Uterus (tissue), 4 donors: ENCODE measurements around the gene CBX2. TPM values are rescaled to one million over a fixed set of nuclear protein-coding genes. Genes with fewer than 3 reads are reported as not detected.
"Not testable (repeated sequence)": the region's sequence is repeated elsewhere in the genome, so short reads cannot be mapped to it uniquely, and the experiment has no call there.

Source experiments
- DNase-seq, 2 donors: peaks; one replicate each; pipeline ENCODE4 v3.0.0-alpha.2; 2019 to 2020
- H3K27ac ChIP-seq, 2 donors: fragments of 200-600 bp; sonication (generic); 1 replicate in 1 of 2; 2 replicates in 1 of 2; pipeline ENCODE4 v1.5.1; 2016 to 2018
- H3K27me3 ChIP-seq, 2 donors: fragments of 200-600 bp; sonication (generic); one replicate each; pipeline ENCODE4 v1.5.1; 2018 to 2019; ENCODE audit warnings: control low read depth in 1 of 2
- H3K36me3 ChIP-seq, 2 donors: fragments of 200-600 bp; sonication (generic); one replicate each; pipeline ENCODE4 v1.5.1; 2019; ENCODE audit warnings: control low read depth in 1 of 2
- H3K4me1 ChIP-seq, 2 donors: fragments of 200-600 bp; sonication (generic); one replicate each; pipeline ENCODE4 v1.5.1; 2018 to 2019; ENCODE audit warnings: control low read depth in 1 of 2
- H3K4me3 ChIP-seq, 2 donors: fragments of 200-600 bp; sonication (generic); 1 replicate in 1 of 2; 2 replicates in 1 of 2; pipeline ENCODE4 v1.5.1; 2018 to 2019; ENCODE audit warnings: mild to moderate bottlenecking in 1 of 2
- H3K9me3 ChIP-seq, 2 donors: fragments of 200-600 bp; sonication (generic); one replicate each; pipeline ENCODE4 v1.5.1; 2019; ENCODE audit warnings: control low read depth in 1 of 2
- POLR2A ChIP-seq, 2 donors: fragments of 450-650 bp; IDR thresholded peaks; one replicate each; pipeline ENCODE4 v1.6.1; 2016; ENCODE audit warnings: antibody characterized with exemption in 2 of 2, mild to moderate bottlenecking in 1 of 2, moderate library complexity in 1 of 2
- intact Hi-C: fragments of 100-400 bp; cut with DNase I; formaldehyde crosslinking; loops from one replicate; pipeline ENCODE4 v1.15.1; 2023; ENCODE audit warnings: low total_unique reads
- total RNA-seq, 4 donors: library from RNA; depleted of rRNA in 3 of 4; stranded (reverse); fragments of >200 nt in 3 of 4; gene quantifications; one replicate each; pipeline versions ENCODE4 v1.1.0 to v1.2.4, GENCODE V29; 2014 to 2023
- TF ChIP-seq, protein P1 (sequence below), 4 experiments: fragments of 200-600 bp in 2 of 4; fragments of 450-650 bp in 2 of 4; sonication (generic) in 2 of 4; IDR thresholded peaks; one replicate each; pipeline ENCODE4 v1.5.1; 2016 to 2019; ENCODE audit warnings: antibody characterized with exemption in 4 of 4, mild to moderate bottlenecking in 2 of 4, moderate library complexity in 1 of 4
- donor health status: DM: yes; HTN: yes; CAD: no.

CBX2 gene
- total RNA-seq, 4 donors from 2014 or later: 1.0 to 14.9 (median 4.6) TPM; not detected in 1

DNA sequence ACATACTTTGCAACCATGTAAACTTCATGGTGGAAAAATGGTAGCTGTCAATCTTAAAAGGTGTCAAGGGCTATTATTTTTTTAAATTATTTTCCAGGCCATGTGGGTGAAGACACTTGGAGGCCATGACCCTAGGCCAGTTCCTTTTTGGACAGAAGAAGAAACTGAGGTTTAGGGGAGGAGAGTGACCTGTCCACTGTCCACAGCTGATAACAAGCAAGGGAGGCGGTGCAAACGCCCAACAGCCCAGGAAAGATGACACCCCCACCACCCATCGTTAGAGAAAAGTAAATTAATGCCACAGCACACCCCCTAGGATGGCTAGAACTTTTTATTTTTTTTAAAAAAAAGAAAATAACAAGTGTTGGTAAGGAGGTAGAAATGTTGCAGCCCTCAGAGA, 28.0 kb upstream of the CBX2 start:
- intact Hi-C loops: no loop called here
- no peaks in the 10 kb centered on the region for H3K9me3 ChIP-seq
- no peak overlapping the region for H3K4me3 ChIP-seq
- no peaks in the 10 kb centered on the region for H3K36me3 ChIP-seq
- peaks cover 26 to 54% of the 10 kb centered on the region in 2 donors for H3K27me3 ChIP-seq
- no peak overlapping the region for H3K27ac ChIP-seq
- peaks cover 0 to 13% of the 10 kb centered on the region in 2 donors for H3K4me1 ChIP-seq
- DNase-seq: no peak
- TF ChIP-seq POLR2A (IDR thresholded peaks at IDR 0.05): no peak
- TF ChIP-seq, protein P1, sequence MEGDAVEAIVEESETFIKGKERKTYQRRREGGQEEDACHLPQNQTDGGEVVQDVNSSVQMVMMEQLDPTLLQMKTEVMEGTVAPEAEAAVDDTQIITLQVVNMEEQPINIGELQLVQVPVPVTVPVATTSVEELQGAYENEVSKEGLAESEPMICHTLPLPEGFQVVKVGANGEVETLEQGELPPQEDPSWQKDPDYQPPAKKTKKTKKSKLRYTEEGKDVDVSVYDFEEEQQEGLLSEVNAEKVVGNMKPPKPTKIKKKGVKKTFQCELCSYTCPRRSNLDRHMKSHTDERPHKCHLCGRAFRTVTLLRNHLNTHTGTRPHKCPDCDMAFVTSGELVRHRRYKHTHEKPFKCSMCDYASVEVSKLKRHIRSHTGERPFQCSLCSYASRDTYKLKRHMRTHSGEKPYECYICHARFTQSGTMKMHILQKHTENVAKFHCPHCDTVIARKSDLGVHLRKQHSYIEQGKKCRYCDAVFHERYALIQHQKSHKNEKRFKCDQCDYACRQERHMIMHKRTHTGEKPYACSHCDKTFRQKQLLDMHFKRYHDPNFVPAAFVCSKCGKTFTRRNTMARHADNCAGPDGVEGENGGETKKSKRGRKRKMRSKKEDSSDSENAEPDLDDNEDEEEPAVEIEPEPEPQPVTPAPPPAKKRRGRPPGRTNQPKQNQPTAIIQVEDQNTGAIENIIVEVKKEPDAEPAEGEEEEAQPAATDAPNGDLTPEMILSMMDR (IDR thresholded peaks at IDR 0.05): no peak

DNA sequence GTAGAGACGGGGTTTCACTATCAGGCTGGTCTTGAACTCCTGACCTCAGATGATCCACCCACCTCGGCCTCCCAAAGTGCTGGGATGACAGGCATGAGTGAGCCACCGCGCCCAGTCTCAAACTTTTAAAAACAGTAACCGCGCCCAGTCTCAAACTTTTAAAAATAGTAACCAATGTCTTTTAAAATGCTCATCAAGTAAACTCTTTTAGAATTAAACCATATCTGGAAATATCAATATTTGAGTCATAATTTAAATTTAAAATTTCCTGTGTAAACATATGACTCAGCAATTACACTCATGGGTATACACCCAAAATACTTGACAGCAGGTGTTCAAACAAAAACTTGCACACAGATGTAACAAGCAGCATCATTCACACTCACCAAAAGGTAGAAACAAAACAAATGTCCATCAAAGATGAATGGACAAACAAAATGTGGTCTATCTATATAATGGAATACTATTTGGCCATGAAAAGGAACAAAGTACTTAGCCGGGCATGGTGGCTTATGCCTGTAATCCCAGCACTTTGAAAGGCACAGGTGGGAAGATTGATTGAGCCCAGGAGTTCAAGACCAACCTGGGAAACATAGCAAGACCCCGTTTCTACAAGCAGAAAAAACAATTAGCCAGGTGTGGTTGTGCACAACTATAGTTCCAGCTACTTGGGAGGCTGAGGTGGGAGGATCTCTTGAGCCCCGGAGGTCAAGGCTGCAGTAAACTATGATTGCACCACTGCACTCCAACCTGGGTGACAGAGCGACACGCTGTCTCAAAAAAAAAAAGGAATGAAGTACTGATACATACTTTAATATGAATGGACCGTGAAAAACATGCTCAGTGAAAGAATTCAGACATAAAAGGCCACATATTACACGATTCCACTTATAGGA, 27.1 kb upstream of the CBX2 start:
- Histone ChIP-seq H3K27ac (no peak overlapping the region), H3K9me3 (no peaks in the 10 kb centered on the region), H3K27me3 (peaks cover 26 to 54% of the 10 kb centered on the region in 2 donors), H3K4me3 (no peak overlapping the region), H3K36me3 (no peaks in the 10 kb centered on the region), H3K4me1 (peaks cover 0 to 13% of the 10 kb centered on the region in 2 donors)
- DNase-seq: no peak
- intact Hi-C loops: no loop called here
- TF ChIP-seq POLR2A (IDR thresholded peaks at IDR 0.05): no peak
- TF ChIP-seq, protein P1 (IDR thresholded peaks at IDR 0.05): no peak

DNA sequence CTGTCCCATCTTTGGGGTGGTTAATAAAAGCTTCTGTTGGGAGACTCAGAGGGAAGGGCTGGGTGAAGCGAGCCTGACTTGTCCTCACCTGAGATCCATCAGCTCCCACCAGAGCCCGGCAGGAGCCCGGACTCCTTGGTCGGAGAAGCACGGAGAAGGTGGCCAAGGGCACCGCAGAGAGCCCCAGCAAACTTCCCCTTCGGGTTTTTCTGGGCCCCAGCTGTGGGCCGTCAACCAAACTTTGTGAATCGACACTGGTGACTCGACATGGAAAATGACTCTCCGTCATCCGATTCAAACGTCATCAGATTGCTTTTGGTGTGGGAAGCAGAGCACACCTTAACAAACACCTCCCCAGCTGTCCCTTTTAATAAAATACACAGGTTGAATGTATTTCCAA, 25.8 kb upstream of the CBX2 start:
- H3K36me3 ChIP-seq: no peaks in the 10 kb centered on the region
- H3K27ac ChIP-seq: no peak overlapping the region
- peaks cover 22 to 43% of the 10 kb centered on the region in 2 donors for H3K27me3 ChIP-seq
- DNase-seq: no peak
- peaks cover 0 to 13% of the 10 kb centered on the region in 2 donors for H3K4me1 ChIP-seq
- TF ChIP-seq, protein P1 (IDR thresholded peaks at IDR 0.05): no peak
- TF ChIP-seq POLR2A (IDR thresholded peaks at IDR 0.05): no peak
- H3K9me3 ChIP-seq: no peaks in the 10 kb centered on the region
- no peak overlapping the region for H3K4me3 ChIP-seq
- intact Hi-C loops: no loop called here

DNA sequence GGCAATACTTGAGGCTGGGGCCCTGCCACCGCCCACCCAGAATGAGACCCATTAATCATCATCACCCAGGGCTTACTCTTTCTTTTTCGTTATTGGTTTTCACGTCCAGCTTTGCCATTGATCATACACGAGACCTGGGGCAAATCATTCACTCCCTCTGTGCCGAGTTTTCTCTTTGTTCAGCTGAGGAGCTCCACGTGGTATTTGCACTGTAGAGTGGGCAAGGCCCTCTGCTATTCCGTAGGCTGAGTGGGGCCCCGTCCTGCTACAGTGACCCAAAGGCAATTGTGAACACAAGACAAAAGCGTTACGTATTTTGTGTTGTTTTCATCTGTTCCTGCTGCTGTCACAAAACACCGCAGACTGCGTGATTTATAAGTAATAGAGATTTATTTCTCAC, 23.6 kb upstream of the CBX2 start:
- Histone ChIP-seq H3K36me3 (no peaks in the 10 kb centered on the region), H3K27me3 (peaks cover 2 to 23% of the 10 kb centered on the region in 2 donors), H3K4me1 (no peaks in the 10 kb centered on the region), H3K27ac (no peak overlapping the region), H3K4me3 (no peak overlapping the region), H3K9me3 (no peaks in the 10 kb centered on the region)
- intact Hi-C loops: no loop called here
- no peak for DNase-seq
- TF ChIP-seq POLR2A (IDR thresholded peaks at IDR 0.05): no peak
- TF ChIP-seq, protein P1 (IDR thresholded peaks at IDR 0.05): no peak

DNA sequence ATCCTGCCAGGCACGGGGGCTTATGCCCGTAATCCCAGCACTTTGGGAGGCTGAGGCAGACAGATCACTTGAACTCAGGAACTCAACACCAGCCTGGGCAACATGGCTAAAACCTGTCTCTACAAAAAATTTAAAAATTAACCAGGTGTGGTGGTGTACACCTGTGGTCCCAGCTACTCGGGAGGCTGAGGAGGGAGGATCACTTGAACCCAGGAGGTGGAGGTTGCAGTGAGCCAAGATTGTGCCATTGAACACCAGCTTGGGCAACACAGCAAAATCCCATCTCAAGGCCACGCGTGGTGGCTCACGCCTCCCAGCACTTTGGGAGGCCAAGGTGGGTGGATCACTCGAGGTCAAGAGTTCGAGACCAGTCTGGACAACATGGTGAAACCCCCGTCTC, 23.0 kb upstream of the CBX2 start:
- H3K36me3 ChIP-seq, H3K9me3 ChIP-seq, H3K4me1 ChIP-seq, DNase-seq, H3K27ac ChIP-seq, H3K4me3 ChIP-seq, intact Hi-C loops: not testable (repeated sequence)
- H3K27me3 ChIP-seq: peaks cover 0 to 18% of the 10 kb centered on the region in 2 donors
